ENCODE results near the gene HEATR9. TPM values are rescaled to one million over a fixed set of nuclear protein-coding genes. Genes with fewer than 3 reads are reported as not detected.
A peak's percentile ranks its signal among the peaks of the same experiment; 100 is the strongest.

HEATR9 gene
- total RNA-seq, 1 donor = not detected

GRCh38 chr17:35894206-35894605 is 25.5 kb upstream of the HEATR9 start:
- no peak overlapping the region for H3K4me3 ChIP-seq (ENCODE audit: low read depth, low read length)
- no peak for TF ChIP-seq CTCF (IDR thresholded peaks at IDR 0.05; ENCODE audit: insufficient read depth, low read depth, low read length)
- no peak for DNase-seq (ENCODE audit: low read depth)

- no peak for DNase-seq (ENCODE audit: low read depth)
- TF ChIP-seq CTCF (IDR thresholded peaks at IDR 0.05; ENCODE audit: insufficient read depth, low read depth, low read length) = no peak
- no peak overlapping the region for H3K4me3 ChIP-seq (ENCODE audit: low read depth, low read length)
Measured at GRCh38 chr17:35893751-35894150, 25.1 kb upstream of the HEATR9 start.

- DNase-seq (ENCODE audit: low read depth) = peak; percentile 17
Measured at GRCh38 chr17:35892091-35893035, 23.7 kb upstream of the HEATR9 start.

GRCh38 chr17:35891269-35891668 is 22.6 kb upstream of the HEATR9 start:
- TF ChIP-seq CTCF (IDR thresholded peaks at IDR 0.05; ENCODE audit: insufficient read depth, low read depth, low read length) = no peak
- DNase-seq (ENCODE audit: low read depth) = no peak
- no peak overlapping the region for H3K4me3 ChIP-seq (ENCODE audit: low read depth, low read length)

More at GRCh38 chr17:35892091-35893035, 23.7 kb upstream of the HEATR9 start:
- H3K4me3 ChIP-seq (ENCODE audit: low read depth, low read length) = no peak overlapping the region
- no peak for TF ChIP-seq CTCF (IDR thresholded peaks at IDR 0.05; ENCODE audit: insufficient read depth, low read depth, low read length)

- no peak for TF ChIP-seq CTCF (IDR thresholded peaks at IDR 0.05; ENCODE audit: insufficient read depth, low read depth, low read length)
- no peak for DNase-seq (ENCODE audit: low read depth)
- H3K4me3 ChIP-seq (ENCODE audit: low read depth, low read length) = no peak overlapping the region
Measured at GRCh38 chr17:35890774-35891155, 22.1 kb upstream of the HEATR9 start.

GRCh38 chr17:35889818-35890773 is 21.4 kb upstream of the HEATR9 start:
- H3K4me3 ChIP-seq (ENCODE audit: low read depth, low read length) = no peak overlapping the region
- DNase-seq (ENCODE audit: low read depth) = peak; percentile 58
- TF ChIP-seq CTCF (IDR thresholded peaks at IDR 0.05; ENCODE audit: insufficient read depth, low read depth, low read length) = no peak
